Measurements from ENCODE around the gene NOVA1.

NOVA1 gene

GRCh38 chr14:26463136-26463535 lies 134.7 kb downstream of the NOVA1 start:
- no peak overlapping the region for H3K4me3 ChIP-seq (ENCODE audit: low read depth, low read length)

- H3K4me3 ChIP-seq (ENCODE audit: low read depth, low read length), result no peak overlapping the region
Measured at GRCh38 chr14:26454105-26454504, 143.7 kb downstream of the NOVA1 start.

GRCh38 chr14:26448181-26448855 lies 149.5 kb downstream of the NOVA1 start:
- H3K4me3 ChIP-seq (ENCODE audit: low read depth, low read length), result no peak overlapping the region

- no peak overlapping the region for H3K4me3 ChIP-seq (ENCODE audit: low read depth, low read length)
Measured at GRCh38 chr14:26444822-26445221, 153.0 kb downstream of the NOVA1 start.

GRCh38 chr14:26443654-26444053 lies 154.2 kb downstream of the NOVA1 start:
- no peak overlapping the region for H3K4me3 ChIP-seq (ENCODE audit: low read depth, low read length)

GRCh38 chr14:26429205-26429604 lies 168.6 kb downstream of the NOVA1 start:
- no peak overlapping the region for H3K4me3 ChIP-seq (ENCODE audit: low read depth, low read length)

- H3K4me3 ChIP-seq (ENCODE audit: low read depth, low read length), result no peak overlapping the region
Measured at GRCh38 chr14:26427097-26427496, 170.7 kb downstream of the NOVA1 start.

- no peak overlapping the region for H3K4me3 ChIP-seq (ENCODE audit: low read depth, low read length)
Measured at GRCh38 chr14:26424537-26424936, 173.3 kb downstream of the NOVA1 start.

- no peak overlapping the region for H3K4me3 ChIP-seq (ENCODE audit: low read depth, low read length)
Measured at GRCh38 chr14:26415618-26416123, 182.2 kb downstream of the NOVA1 start.

GRCh38 chr14:26414926-26415325 lies 182.9 kb downstream of the NOVA1 start:
- no peak overlapping the region for H3K4me3 ChIP-seq (ENCODE audit: low read depth, low read length)

- no peak overlapping the region for H3K4me3 ChIP-seq (ENCODE audit: low read depth, low read length)
Measured at GRCh38 chr14:26414103-26414502, 183.7 kb downstream of the NOVA1 start.

GRCh38 chr14:26412421-26412820 lies 185.4 kb downstream of the NOVA1 start:
- H3K4me3 ChIP-seq (ENCODE audit: low read depth, low read length), result no peak overlapping the region

GRCh38 chr14:26410189-26410685 lies 187.6 kb downstream of the NOVA1 start:
- no peak overlapping the region for H3K4me3 ChIP-seq (ENCODE audit: low read depth, low read length)

- no peak overlapping the region for H3K4me3 ChIP-seq (ENCODE audit: low read depth, low read length)
Measured at GRCh38 chr14:26404927-26405326, 192.9 kb downstream of the NOVA1 start.

GRCh38 chr14:26403760-26404159 lies 194.1 kb downstream of the NOVA1 start:
- no peak overlapping the region for H3K4me3 ChIP-seq (ENCODE audit: low read depth, low read length)

- no peak overlapping the region for H3K4me3 ChIP-seq (ENCODE audit: low read depth, low read length)
Measured at GRCh38 chr14:26402126-26402525, 195.7 kb downstream of the NOVA1 start.

GRCh38 chr14:26401179-26401968 lies 196.5 kb downstream of the NOVA1 start:
- no peak overlapping the region for H3K4me3 ChIP-seq (ENCODE audit: low read depth, low read length)

- no peak overlapping the region for H3K4me3 ChIP-seq (ENCODE audit: low read depth, low read length)
Measured at GRCh38 chr14:26400373-26400772, 197.5 kb downstream of the NOVA1 start.

GRCh38 chr14:26398616-26399015 lies 199.2 kb downstream of the NOVA1 start:
- H3K4me3 ChIP-seq (ENCODE audit: low read depth, low read length), result no peak overlapping the region
